Ovary (tissue), 3 donors: ENCODE results near the gene CROCC.

Source experiments
- EP300 ChIP-seq: sonication (generic); formaldehyde crosslinking; IDR thresholded peaks from one replicate; pipeline ENCODE4 v1.6.1; 2017; ENCODE audit warnings: antibody characterized with exemption
- POLR2A ChIP-seq: fragments of 450-650 bp; IDR thresholded peaks from one replicate; pipeline ENCODE4 v1.6.1; 2017; ENCODE audit warnings: antibody characterized with exemption, mild to moderate bottlenecking, moderate library complexity
- TF ChIP-seq, protein P1 (sequence below), 3 donors: fragments of 450-650 bp in 2 of 3; fragments of 200-600 bp in 1 of 3; IDR thresholded peaks; one replicate each; pipeline versions ENCODE4 v1.5.1 to v1.8.0; 2016 to 2022; ENCODE audit warnings: antibody characterized with exemption in 3 of 3, mild to moderate bottlenecking in 1 of 3
- donor health status: DM: no; HTN: no; CAD: no.

DNA sequence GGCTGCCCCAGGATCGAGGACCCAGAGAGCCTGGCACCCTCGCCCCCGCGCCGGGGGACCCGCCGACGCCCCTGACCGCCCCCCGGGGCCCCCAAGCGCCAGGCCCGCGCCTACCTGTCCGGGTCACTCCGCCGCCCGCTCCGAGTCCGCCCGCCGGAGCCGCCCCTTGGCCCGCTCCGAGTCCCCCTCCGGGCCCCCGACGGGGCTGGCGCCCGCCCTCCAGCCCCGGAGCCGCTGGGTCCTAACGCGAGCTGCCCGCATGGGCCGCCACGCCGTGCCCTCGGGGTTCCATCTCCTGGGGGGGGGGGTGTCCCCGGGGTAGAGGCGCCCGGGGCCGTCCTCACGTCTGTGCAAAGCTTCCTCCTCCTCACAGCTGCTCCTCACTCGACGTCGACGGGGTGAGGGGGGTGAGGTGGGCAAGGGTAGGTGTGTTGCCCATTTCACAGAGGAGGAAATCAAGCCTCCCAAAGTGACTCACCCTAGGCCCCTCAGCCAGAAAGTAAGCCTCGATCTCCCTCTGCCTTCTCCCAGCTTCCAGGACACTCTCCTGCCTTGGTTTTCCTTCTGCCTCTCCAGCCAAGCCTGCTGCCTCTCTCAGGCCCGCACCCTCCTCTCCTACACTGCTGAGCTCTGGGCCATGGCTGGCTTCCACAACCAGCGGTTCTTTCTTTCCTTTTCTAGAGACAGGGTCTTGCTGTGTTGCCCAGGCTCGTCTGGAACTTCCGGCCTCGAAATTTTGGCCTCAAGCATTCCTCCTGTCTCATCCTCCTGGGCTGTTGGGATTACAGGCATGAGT is 58.9 kb downstream of the CROCC start, which contains the start of gene MFAP2:
- TF ChIP-seq POLR2A (no peak), EP300 (no peak)
- TF ChIP-seq, protein P1, sequence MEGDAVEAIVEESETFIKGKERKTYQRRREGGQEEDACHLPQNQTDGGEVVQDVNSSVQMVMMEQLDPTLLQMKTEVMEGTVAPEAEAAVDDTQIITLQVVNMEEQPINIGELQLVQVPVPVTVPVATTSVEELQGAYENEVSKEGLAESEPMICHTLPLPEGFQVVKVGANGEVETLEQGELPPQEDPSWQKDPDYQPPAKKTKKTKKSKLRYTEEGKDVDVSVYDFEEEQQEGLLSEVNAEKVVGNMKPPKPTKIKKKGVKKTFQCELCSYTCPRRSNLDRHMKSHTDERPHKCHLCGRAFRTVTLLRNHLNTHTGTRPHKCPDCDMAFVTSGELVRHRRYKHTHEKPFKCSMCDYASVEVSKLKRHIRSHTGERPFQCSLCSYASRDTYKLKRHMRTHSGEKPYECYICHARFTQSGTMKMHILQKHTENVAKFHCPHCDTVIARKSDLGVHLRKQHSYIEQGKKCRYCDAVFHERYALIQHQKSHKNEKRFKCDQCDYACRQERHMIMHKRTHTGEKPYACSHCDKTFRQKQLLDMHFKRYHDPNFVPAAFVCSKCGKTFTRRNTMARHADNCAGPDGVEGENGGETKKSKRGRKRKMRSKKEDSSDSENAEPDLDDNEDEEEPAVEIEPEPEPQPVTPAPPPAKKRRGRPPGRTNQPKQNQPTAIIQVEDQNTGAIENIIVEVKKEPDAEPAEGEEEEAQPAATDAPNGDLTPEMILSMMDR (IDR thresholded peaks at IDR 0.05): no peak
